ENCODE measurements around the gene LOXL4. TPM values are rescaled to one million over a fixed set of nuclear protein-coding genes. Genes with fewer than 3 reads are reported as not detected.

Gene LOXL4
- total RNA-seq, 4 donors from 2014 or later = 1.9 to 6.4 (median 2.8) TPM

- no peak for DNase-seq
- 75 to 86% methylated on average over 3 to 6 of the region's 6 CpGs for WGBS, 2 donors (ENCODE audit: low coverage in 1 of 2)
- Histone ChIP-seq H3K27me3 (no peaks in the 10 kb centered on the region), H3K27ac (no peak overlapping the region), H3K4me1 (peaks cover 0 to 3% (median 0%) of the 10 kb centered on the region in 4 donors), H3K4me3 (no peak overlapping the region), H3K36me3 (peaks cover 0 to 46% (median 2%) of the 10 kb centered on the region in 4 donors), H3K9me3 (no peaks in the 10 kb centered on the region)
- in situ Hi-C loops (cut with MboI; ENCODE audit: low pct_ligation_motif_present in 1 of 4, low pct_unique_long_range_greater_than_20kb in 1 of 4, low sequenced_read_pairs in 3 of 4) = no loop called here
- TF ChIP-seq EP300 (IDR thresholded peaks at IDR 0.05; ENCODE audit: low read depth) (no peak), POLR2AphosphoS5 (IDR thresholded peaks at IDR 0.05) (no peak), POLR2A (IDR thresholded peaks at IDR 0.05) (no peak), CTCF (IDR thresholded peaks at IDR 0.05) (no peak)
- intact Hi-C loops (cut with DNase I; ENCODE audit: low total_unique reads) = no loop called here
Observed at GRCh38 chr10:98246911-98247805, 20.8 kb downstream of the LOXL4 start.

GRCh38 chr10:98244586-98244985, 23.4 kb downstream of the LOXL4 start:
- intact Hi-C loops (cut with DNase I; ENCODE audit: low total_unique reads) (no loop called here), in situ Hi-C loops (cut with MboI; ENCODE audit: low pct_ligation_motif_present in 1 of 4, low pct_unique_long_range_greater_than_20kb in 1 of 4, low sequenced_read_pairs in 3 of 4) (no loop called here)
- H3K27ac ChIP-seq = peak overlapping the region in 1 of 4 donors; percentile 38
- H3K36me3 ChIP-seq = peaks cover 0 to 46% (median 5%) of the 10 kb centered on the region in 4 donors
- 67 to 76% methylated on average over 2 of the region's 2 CpGs for WGBS, 2 donors (ENCODE audit: low coverage in 1 of 2)
- H3K4me3 ChIP-seq = no peak overlapping the region
- DNase-seq = no peak
- H3K27me3 ChIP-seq = no peaks in the 10 kb centered on the region
- H3K9me3 ChIP-seq = no peaks in the 10 kb centered on the region
- H3K4me1 ChIP-seq = peaks cover 0 to 3% (median 0%) of the 10 kb centered on the region in 4 donors
- no peak for TF ChIP-seq POLR2AphosphoS5 (IDR thresholded peaks at IDR 0.05)
- no peak for TF ChIP-seq POLR2A (IDR thresholded peaks at IDR 0.05)
- TF ChIP-seq CTCF (IDR thresholded peaks at IDR 0.05) = no peak
- no peak for TF ChIP-seq EP300 (IDR thresholded peaks at IDR 0.05; ENCODE audit: low read depth)

GRCh38 chr10:98244141-98244540, 23.9 kb downstream of the LOXL4 start:
- in situ Hi-C loops (cut with MboI; ENCODE audit: low pct_ligation_motif_present in 1 of 4, low pct_unique_long_range_greater_than_20kb in 1 of 4, low sequenced_read_pairs in 3 of 4) (no loop called here), intact Hi-C loops (cut with DNase I; ENCODE audit: low total_unique reads) (no loop called here)
- H3K27ac ChIP-seq = peak overlapping the region in 1 of 4 donors; percentile 38
- TF ChIP-seq POLR2A (IDR thresholded peaks at IDR 0.05) = no peak
- no peak for TF ChIP-seq CTCF (IDR thresholded peaks at IDR 0.05)
- H3K27me3 ChIP-seq = no peaks in the 10 kb centered on the region
- no peak for DNase-seq
- peaks cover 0 to 44% (median 5%) of the 10 kb centered on the region in 4 donors for H3K36me3 ChIP-seq
- H3K4me3 ChIP-seq = no peak overlapping the region
- 70 to 87% methylated on average over 4 to 5 of the region's 5 CpGs for WGBS, 2 donors (ENCODE audit: low coverage in 1 of 2)
- peaks cover 0 to 3% (median 0%) of the 10 kb centered on the region in 4 donors for H3K4me1 ChIP-seq
- H3K9me3 ChIP-seq = no peaks in the 10 kb centered on the region

DNA sequence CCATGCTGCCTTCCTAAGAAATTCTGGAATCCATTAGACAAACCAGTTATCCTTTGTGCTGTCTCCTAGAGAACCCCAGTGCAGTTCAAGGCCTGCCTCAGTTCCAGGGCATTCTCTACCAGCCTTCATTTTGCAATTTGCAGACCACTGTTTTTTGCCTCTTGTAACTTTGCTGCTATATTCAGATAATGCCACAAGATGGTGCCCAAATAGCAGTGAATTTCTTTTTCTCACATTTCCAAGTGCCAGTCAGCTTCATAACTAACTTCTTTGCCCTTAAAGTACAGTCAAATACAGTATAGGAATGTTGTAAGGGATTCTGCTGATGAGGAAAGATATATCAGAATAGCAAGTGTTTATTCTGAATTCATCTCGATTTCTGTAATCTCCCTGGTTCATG, 25.2 kb downstream of the LOXL4 start:
- no peak for TF ChIP-seq POLR2A (IDR thresholded peaks at IDR 0.05)
- TF ChIP-seq EP300 (IDR thresholded peaks at IDR 0.05; ENCODE audit: low read depth) = no peak
- peak in 2 of 5 experiments; percentile 13 to 25 for TF ChIP-seq CTCF (IDR thresholded peaks at IDR 0.05)
- no peak for TF ChIP-seq POLR2AphosphoS5 (IDR thresholded peaks at IDR 0.05)
- Histone ChIP-seq H3K4me3 (no peak overlapping the region), H3K36me3 (peaks cover 0 to 38% (median 4%) of the 10 kb centered on the region in 4 donors), H3K27ac (no peak overlapping the region), H3K4me1 (peaks cover 0 to 3% (median 0%) of the 10 kb centered on the region in 4 donors), H3K9me3 (no peaks in the 10 kb centered on the region), H3K27me3 (no peaks in the 10 kb centered on the region)
- intact Hi-C loops (cut with DNase I; ENCODE audit: low total_unique reads) (no loop called here), in situ Hi-C loops (cut with MboI; ENCODE audit: low pct_ligation_motif_present in 1 of 4, low pct_unique_long_range_greater_than_20kb in 1 of 4, low sequenced_read_pairs in 3 of 4) (no loop called here)
- WGBS, 2 donors (ENCODE audit: low coverage in 1 of 2) = 67 to 76% methylated on average over 1 of the region's 1 CpG
- no peak for DNase-seq

Data from transverse colon (tissue), 4 donors.